Measurements from ENCODE around the gene MEGF11. TPM values are rescaled to one million over a fixed set of nuclear protein-coding genes. Genes with fewer than 3 reads are reported as not detected.

MEGF11 gene
- total and polyA plus RNA-seq, 4 donors, result 6.2 to 20.3 (median 14.0) TPM

GRCh38 chr15:66097151-66098021 is 156.2 kb downstream of the MEGF11 start:
- Histone ChIP-seq H3K36me3 (ENCODE audit: control insufficient read depth, insufficient read depth, low read length) (no peaks in the 10 kb centered on the region), H3K4me1 (ENCODE audit: control insufficient read depth, insufficient read depth, low read length) (peaks cover 24% of the 10 kb centered on the region), H3K9me3 (ENCODE audit: control insufficient read depth, insufficient read depth, low read length) (no peaks in the 10 kb centered on the region), H3K27me3 (ENCODE audit: control insufficient read depth, insufficient read depth, low read length) (no peaks in the 10 kb centered on the region), H3K27ac (ENCODE audit: low read depth, low read length) (no peak overlapping the region), H3K4me3 (ENCODE audit: low read depth, low read length) (no peak overlapping the region)
- DNase-seq (ENCODE audit: low read depth in 4 of 6, low spot score in 6 of 6), result peak in 1 of 6 donors; percentile 91
- WGBS (ENCODE audit: insufficient coverage), result 73% methylated on average over 13 of the region's 15 CpGs

GRCh38 chr15:66096688-66097058 is 156.9 kb downstream of the MEGF11 start:
- Histone ChIP-seq H3K4me1 (ENCODE audit: control insufficient read depth, insufficient read depth, low read length) (peaks cover 25% of the 10 kb centered on the region), H3K4me3 (ENCODE audit: low read depth, low read length) (no peak overlapping the region), H3K36me3 (ENCODE audit: control insufficient read depth, insufficient read depth, low read length) (no peaks in the 10 kb centered on the region), H3K9me3 (ENCODE audit: control insufficient read depth, insufficient read depth, low read length) (no peaks in the 10 kb centered on the region), H3K27ac (ENCODE audit: low read depth, low read length) (no peak overlapping the region), H3K27me3 (ENCODE audit: control insufficient read depth, insufficient read depth, low read length) (no peaks in the 10 kb centered on the region)
- 71% methylated on average over 5 of the region's 5 CpGs for WGBS (ENCODE audit: insufficient coverage)
- no peak for DNase-seq (ENCODE audit: low read depth in 4 of 6, low spot score in 6 of 6)

GRCh38 chr15:66095871-66096687 is 157.5 kb downstream of the MEGF11 start:
- no peaks in the 10 kb centered on the region for H3K36me3 ChIP-seq (ENCODE audit: control insufficient read depth, insufficient read depth, low read length)
- DNase-seq (ENCODE audit: low read depth in 4 of 6, low spot score in 6 of 6), result no peak

GRCh38 chr15:66094331-66094730 is 159.2 kb downstream of the MEGF11 start:
- no peaks in the 10 kb centered on the region for H3K36me3 ChIP-seq (ENCODE audit: control insufficient read depth, insufficient read depth, low read length)
- H3K9me3 ChIP-seq (ENCODE audit: control insufficient read depth, insufficient read depth, low read length), result no peaks in the 10 kb centered on the region
- H3K4me1 ChIP-seq (ENCODE audit: control insufficient read depth, insufficient read depth, low read length), result peaks cover 26% of the 10 kb centered on the region
- H3K27ac ChIP-seq (ENCODE audit: low read depth, low read length), result no peak overlapping the region
- DNase-seq (ENCODE audit: low read depth in 4 of 6, low spot score in 6 of 6), result no peak
- 67% methylated on average over 1 of the region's 9 CpGs for WGBS (ENCODE audit: insufficient coverage)
- H3K4me3 ChIP-seq (ENCODE audit: low read depth, low read length), result no peak overlapping the region
- H3K27me3 ChIP-seq (ENCODE audit: control insufficient read depth, insufficient read depth, low read length), result no peaks in the 10 kb centered on the region

More at GRCh38 chr15:66095871-66096687, 157.5 kb downstream of the MEGF11 start:
- WGBS (ENCODE audit: insufficient coverage), result 75% methylated on average over 15 of the region's 15 CpGs
- no peak overlapping the region for H3K4me3 ChIP-seq (ENCODE audit: low read depth, low read length)
- H3K27me3 ChIP-seq (ENCODE audit: control insufficient read depth, insufficient read depth, low read length), result no peaks in the 10 kb centered on the region
- H3K4me1 ChIP-seq (ENCODE audit: control insufficient read depth, insufficient read depth, low read length), result peaks cover 25% of the 10 kb centered on the region
- H3K9me3 ChIP-seq (ENCODE audit: control insufficient read depth, insufficient read depth, low read length), result no peaks in the 10 kb centered on the region
- H3K27ac ChIP-seq (ENCODE audit: low read depth, low read length), result no peak overlapping the region

- no peaks in the 10 kb centered on the region for H3K9me3 ChIP-seq (ENCODE audit: control insufficient read depth, insufficient read depth, low read length)
- H3K27me3 ChIP-seq (ENCODE audit: control insufficient read depth, insufficient read depth, low read length), result no peaks in the 10 kb centered on the region
- H3K36me3 ChIP-seq (ENCODE audit: control insufficient read depth, insufficient read depth, low read length), result no peaks in the 10 kb centered on the region
- WGBS (ENCODE audit: insufficient coverage), result 61% methylated on average over 7 of the region's 7 CpGs
- no peak overlapping the region for H3K4me3 ChIP-seq (ENCODE audit: low read depth, low read length)
- no peak for DNase-seq (ENCODE audit: low read depth in 4 of 6, low spot score in 6 of 6)
- peaks cover 26% of the 10 kb centered on the region for H3K4me1 ChIP-seq (ENCODE audit: control insufficient read depth, insufficient read depth, low read length)
- H3K27ac ChIP-seq (ENCODE audit: low read depth, low read length), result no peak overlapping the region
Observed at GRCh38 chr15:66092053-66093016, 161.2 kb downstream of the MEGF11 start.

- no CpG with 5 or more reads among the region's 5 CpGs for WGBS (ENCODE audit: insufficient coverage)
- Histone ChIP-seq H3K36me3 (ENCODE audit: control insufficient read depth, insufficient read depth, low read length) (no peaks in the 10 kb centered on the region), H3K27ac (ENCODE audit: low read depth, low read length) (no peak overlapping the region), H3K27me3 (ENCODE audit: control insufficient read depth, insufficient read depth, low read length) (no peaks in the 10 kb centered on the region), H3K9me3 (ENCODE audit: control insufficient read depth, insufficient read depth, low read length) (no peaks in the 10 kb centered on the region), H3K4me3 (ENCODE audit: low read depth, low read length) (no peak overlapping the region), H3K4me1 (ENCODE audit: control insufficient read depth, insufficient read depth, low read length) (peaks cover 10% of the 10 kb centered on the region)
- peak in 1 of 6 donors; percentile 59 for DNase-seq (ENCODE audit: low read depth in 4 of 6, low spot score in 6 of 6)
Observed at GRCh38 chr15:66089509-66089908, 164.0 kb downstream of the MEGF11 start.

GRCh38 chr15:66089049-66089448 is 164.5 kb downstream of the MEGF11 start:
- 52% methylated on average over 3 of the region's 7 CpGs for WGBS (ENCODE audit: insufficient coverage)
- Histone ChIP-seq H3K27ac (ENCODE audit: low read depth, low read length) (no peak overlapping the region), H3K9me3 (ENCODE audit: control insufficient read depth, insufficient read depth, low read length) (no peaks in the 10 kb centered on the region), H3K4me3 (ENCODE audit: low read depth, low read length) (no peak overlapping the region), H3K27me3 (ENCODE audit: control insufficient read depth, insufficient read depth, low read length) (no peaks in the 10 kb centered on the region), H3K4me1 (ENCODE audit: control insufficient read depth, insufficient read depth, low read length) (peaks cover 10% of the 10 kb centered on the region), H3K36me3 (ENCODE audit: control insufficient read depth, insufficient read depth, low read length) (no peaks in the 10 kb centered on the region)
- DNase-seq (ENCODE audit: low read depth in 4 of 6, low spot score in 6 of 6), result peak in 2 of 6 donors; percentile 48 to 53

GRCh38 chr15:66085128-66085527 is 168.4 kb downstream of the MEGF11 start:
- DNase-seq (ENCODE audit: low read depth in 4 of 6, low spot score in 6 of 6), result no peak
- WGBS (ENCODE audit: insufficient coverage), result 73% methylated on average over 5 of the region's 6 CpGs

GRCh38 chr15:66084704-66085103 is 168.8 kb downstream of the MEGF11 start:
- H3K4me1 ChIP-seq (ENCODE audit: control insufficient read depth, insufficient read depth, low read length), result peaks cover 18% of the 10 kb centered on the region
- 83% methylated on average over 4 of the region's 10 CpGs for WGBS (ENCODE audit: insufficient coverage)
- H3K27me3 ChIP-seq (ENCODE audit: control insufficient read depth, insufficient read depth, low read length), result peaks cover 2% of the 10 kb centered on the region
- no peak for DNase-seq (ENCODE audit: low read depth in 4 of 6, low spot score in 6 of 6)
- no peak overlapping the region for H3K27ac ChIP-seq (ENCODE audit: low read depth, low read length)
- no peaks in the 10 kb centered on the region for H3K36me3 ChIP-seq (ENCODE audit: control insufficient read depth, insufficient read depth, low read length)
- no peaks in the 10 kb centered on the region for H3K9me3 ChIP-seq (ENCODE audit: control insufficient read depth, insufficient read depth, low read length)
- H3K4me3 ChIP-seq (ENCODE audit: low read depth, low read length), result no peak overlapping the region

More at GRCh38 chr15:66085128-66085527, 168.4 kb downstream of the MEGF11 start:
- H3K4me3 ChIP-seq (ENCODE audit: low read depth, low read length), result no peak overlapping the region
- peaks cover under 1% of the 10 kb centered on the region for H3K27me3 ChIP-seq (ENCODE audit: control insufficient read depth, insufficient read depth, low read length)
- no peaks in the 10 kb centered on the region for H3K9me3 ChIP-seq (ENCODE audit: control insufficient read depth, insufficient read depth, low read length)
- H3K4me1 ChIP-seq (ENCODE audit: control insufficient read depth, insufficient read depth, low read length), result peaks cover 17% of the 10 kb centered on the region
- H3K27ac ChIP-seq (ENCODE audit: low read depth, low read length), result no peak overlapping the region
- H3K36me3 ChIP-seq (ENCODE audit: control insufficient read depth, insufficient read depth, low read length), result no peaks in the 10 kb centered on the region
